Activated CD8-positive, alpha-beta memory T cell treated with anti-CD3 and anti-CD28 coated beads, Interleukin-2, amount 50 U/mL, for 48 hours (primary cell): ENCODE results near the gene NEURL4.
"Not testable (repeated sequence)": the region's sequence is repeated elsewhere in the genome, so short reads cannot be mapped to it uniquely, and the experiment has no call there.

ENCODE experiments used
- DNase-seq: peaks from one replicate; pipeline ENCODE4 v3.0.0-alpha.2; 2020

Gene NEURL4

GRCh38 chr17:7328840-7329373 lies at the start of gene NEURL4:
TSS of gene NEURL4 (minus strand) at chr17:7329335. CDS start at chr17:7329312, 23 bp downstream.
- DNase-seq: no peak

- no peak for DNase-seq
These were observed 45.2 kb upstream of the NEURL4 start for GRCh38 chr17:7374353-7374752.

- no peak for DNase-seq
These were observed 41.7 kb upstream of the NEURL4 start for GRCh38 chr17:7370853-7371252.

- DNase-seq: no peak
These were observed 40.7 kb upstream of the NEURL4 start for GRCh38 chr17:7369825-7370224.

- DNase-seq: not testable (repeated sequence)
These were observed 39.5 kb upstream of the NEURL4 start for GRCh38 chr17:7368599-7368994.

GRCh38 chr17:7367918-7368598 lies 38.9 kb upstream of the NEURL4 start:
- DNase-seq: no peak

GRCh38 chr17:7367083-7367482 lies 37.9 kb upstream of the NEURL4 start:
- no peak for DNase-seq

GRCh38 chr17:7365963-7366362 lies 36.8 kb upstream of the NEURL4 start:
- DNase-seq: not testable (repeated sequence)

- DNase-seq: no peak
These were observed 34.2 kb upstream of the NEURL4 start for GRCh38 chr17:7363311-7363710.

GRCh38 chr17:7361906-7362305 lies 32.8 kb upstream of the NEURL4 start:
- no peak for DNase-seq

GRCh38 chr17:7357381-7357780 lies 28.2 kb upstream of the NEURL4 start:
- DNase-seq: no peak

- no peak for DNase-seq
These were observed 27.6 kb upstream of the NEURL4 start for GRCh38 chr17:7356756-7357155.

GRCh38 chr17:7356072-7356549 lies 27.0 kb upstream of the NEURL4 start:
- DNase-seq: peak; percentile 93

GRCh38 chr17:7355573-7355972 lies 26.4 kb upstream of the NEURL4 start:
- no peak for DNase-seq

- DNase-seq: no peak
These were observed 25.9 kb upstream of the NEURL4 start, which contains the start of gene TMEM95 for GRCh38 chr17:7355053-7355452. TSS of gene TMEM95 (plus strand) at chr17:7355156. CDS start at chr17:7355205, 49 bp downstream.

GRCh38 chr17:7354262-7354843 lies 25.2 kb upstream of the NEURL4 start:
- DNase-seq: no peak

GRCh38 chr17:7352910-7353635 lies 23.9 kb upstream of the NEURL4 start:
- DNase-seq: no peak

- DNase-seq: no peak
These were observed 23.4 kb upstream of the NEURL4 start for GRCh38 chr17:7352503-7352889.

GRCh38 chr17:7351665-7352502 lies 22.7 kb upstream of the NEURL4 start, which contains the start of gene KCTD11:
TSS of gene KCTD11 (plus strand) at chr17:7352162.
- DNase-seq: peak; percentile 89

- no peak for DNase-seq
These were observed 19.5 kb upstream of the NEURL4 start for GRCh38 chr17:7348478-7349242.

- DNase-seq: no peak
These were observed 18.7 kb upstream of the NEURL4 start for GRCh38 chr17:7347630-7348477.
